ENCODE measurements around the gene FTO. TPM values are rescaled to one million over a fixed set of nuclear protein-coding genes. Genes with fewer than 3 reads are reported as not detected.

Gene FTO
- total RNA-seq, 4 donors from 2014 or later: 125 to 182 (median 164) TPM

DNA sequence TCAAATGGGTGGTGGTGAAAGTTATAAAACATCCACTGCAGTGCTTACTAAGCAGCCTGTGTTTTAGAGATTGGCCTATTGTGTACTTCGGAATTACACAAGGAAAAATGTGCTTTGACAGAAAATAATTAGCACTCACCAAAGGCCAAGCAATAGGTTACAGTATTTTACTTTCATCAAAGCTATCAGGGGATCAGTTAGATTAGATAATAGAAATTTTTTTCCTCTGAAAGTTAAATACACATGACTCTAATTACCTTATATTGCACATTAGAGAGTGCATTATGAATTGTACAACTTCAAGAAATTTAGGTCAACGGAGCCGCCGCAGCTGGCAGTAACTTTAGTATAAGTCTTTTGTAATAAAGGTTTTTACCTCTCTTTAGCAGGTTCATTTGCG is 232.6 kb downstream of the FTO start:
- WGBS, 2 donors: 96 to 98% methylated on average over 5 of the region's 5 CpGs
- no peak for TF ChIP-seq POLR2A (IDR thresholded peaks at IDR 0.05)
- no peak for TF ChIP-seq CTCF (IDR thresholded peaks at IDR 0.05)

GRCh38 chr16:53937161-53937880 is 233.4 kb downstream of the FTO start:
- intact Hi-C loops (cut with DNase I): no loop called here
- H3K4me3 ChIP-seq (replicated peaks in 1 of 3): no peak overlapping the region
- no peaks in the 10 kb centered on the region for H3K36me3 ChIP-seq
- 84% methylated on average over 10 of the region's 10 CpGs for WGBS, 2 donors
- H3K27ac ChIP-seq: no peak overlapping the region
- H3K9me3 ChIP-seq: no peaks in the 10 kb centered on the region
- TF ChIP-seq CTCF (IDR thresholded peaks at IDR 0.05): no peak
- no peak for TF ChIP-seq POLR2A (IDR thresholded peaks at IDR 0.05)
- no peak for DNase-seq
- H3K4me1 ChIP-seq: peaks cover 10 to 16% of the 10 kb centered on the region in 2 donors
- H3K27me3 ChIP-seq: no peaks in the 10 kb centered on the region

More for the DNA sequence above, 232.6 kb downstream of the FTO start:
- Histone ChIP-seq H3K9me3 (no peaks in the 10 kb centered on the region), H3K27me3 (no peaks in the 10 kb centered on the region), H3K4me1 (peaks cover 13 to 24% of the 10 kb centered on the region in 2 donors), H3K27ac (no peak overlapping the region), H3K36me3 (no peaks in the 10 kb centered on the region), H3K4me3 (replicated peaks in 1 of 3) (no peak overlapping the region)
- DNase-seq: no peak
- intact Hi-C loops (cut with DNase I): no loop called here

DNA sequence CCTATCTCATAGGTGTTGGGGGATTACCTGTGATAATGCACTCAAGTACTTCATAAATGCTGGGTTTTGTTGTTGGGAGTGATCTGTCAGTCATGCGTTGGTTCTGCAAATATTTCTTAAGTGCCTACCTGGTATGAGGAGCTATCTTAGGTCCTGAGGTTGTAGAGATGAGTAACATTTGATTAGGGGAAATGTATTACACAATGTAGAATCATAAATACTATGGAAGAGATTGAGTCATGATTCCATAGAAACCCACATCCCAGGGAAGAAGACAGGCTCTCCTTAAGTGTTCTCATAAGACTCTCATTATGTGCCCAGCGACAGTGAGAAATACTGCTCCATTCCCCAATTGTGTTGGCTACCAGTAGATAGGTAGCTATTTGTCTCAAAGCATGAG is 240.1 kb downstream of the FTO start:
- TF ChIP-seq POLR2A (IDR thresholded peaks at IDR 0.05): no peak
- no peak for TF ChIP-seq CTCF (IDR thresholded peaks at IDR 0.05)
- no peaks in the 10 kb centered on the region for H3K9me3 ChIP-seq
- H3K4me1 ChIP-seq: no peaks in the 10 kb centered on the region
- no peak for DNase-seq
- intact Hi-C loops (cut with DNase I): no loop called here
- no peak overlapping the region for H3K27ac ChIP-seq
- no peaks in the 10 kb centered on the region for H3K36me3 ChIP-seq
- WGBS, 2 donors: 97 to 100% methylated on average over 2 of the region's 2 CpGs
- H3K4me3 ChIP-seq (replicated peaks in 1 of 3): no peak overlapping the region
- H3K27me3 ChIP-seq: no peaks in the 10 kb centered on the region

DNA sequence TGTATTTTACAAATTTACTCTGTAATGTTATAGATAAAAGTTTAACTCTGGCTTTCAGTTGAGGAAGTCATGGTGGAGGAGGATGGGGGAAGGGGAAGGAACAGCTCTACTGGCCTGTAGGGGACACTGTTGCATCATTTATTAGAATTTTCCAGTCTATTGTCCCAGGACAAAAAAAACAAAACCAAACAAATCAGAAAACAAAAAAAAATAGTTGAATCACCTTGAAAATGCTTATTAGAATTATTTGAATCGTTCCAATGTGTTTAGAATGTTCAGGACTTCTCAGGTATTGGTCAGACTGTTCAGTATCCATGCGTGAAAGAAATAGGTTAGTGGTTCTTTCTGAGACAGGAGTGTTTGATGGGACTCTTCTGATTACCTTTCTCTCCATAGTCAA is 242.0 kb downstream of the FTO start:
- DNase-seq: no peak
- TF ChIP-seq CTCF (IDR thresholded peaks at IDR 0.05) (peak; percentile 17 to 97 (median 66)), POLR2A (IDR thresholded peaks at IDR 0.05) (no peak)
- WGBS, 2 donors: 58 to 63% methylated on average over 2 of the region's 2 CpGs
- H3K27me3 ChIP-seq: no peaks in the 10 kb centered on the region
- intact Hi-C loops (cut with DNase I): no loop called here
- no peaks in the 10 kb centered on the region for H3K9me3 ChIP-seq
- no peak overlapping the region for H3K4me3 ChIP-seq (replicated peaks in 1 of 3)
- H3K27ac ChIP-seq: no peak overlapping the region
- no peaks in the 10 kb centered on the region for H3K36me3 ChIP-seq
- H3K4me1 ChIP-seq: no peaks in the 10 kb centered on the region

GRCh38 chr16:53946746-53947386 is 242.9 kb downstream of the FTO start:
- Histone ChIP-seq H3K4me3 (replicated peaks in 1 of 3) (no peak overlapping the region), H3K27ac (no peak overlapping the region), H3K4me1 (no peaks in the 10 kb centered on the region), H3K27me3 (no peaks in the 10 kb centered on the region), H3K9me3 (no peaks in the 10 kb centered on the region), H3K36me3 (no peaks in the 10 kb centered on the region)
- TF ChIP-seq POLR2A (IDR thresholded peaks at IDR 0.05) (no peak), CTCF (IDR thresholded peaks at IDR 0.05) (no peak)
- intact Hi-C loops (cut with DNase I): no loop called here
- 97 to 98% methylated on average over 5 of the region's 5 CpGs for WGBS, 2 donors
- DNase-seq: no peak

Measured in thyroid gland (tissue), 4 donors.